ENCODE results near the gene SHISA6.

SHISA6 gene

DNA sequence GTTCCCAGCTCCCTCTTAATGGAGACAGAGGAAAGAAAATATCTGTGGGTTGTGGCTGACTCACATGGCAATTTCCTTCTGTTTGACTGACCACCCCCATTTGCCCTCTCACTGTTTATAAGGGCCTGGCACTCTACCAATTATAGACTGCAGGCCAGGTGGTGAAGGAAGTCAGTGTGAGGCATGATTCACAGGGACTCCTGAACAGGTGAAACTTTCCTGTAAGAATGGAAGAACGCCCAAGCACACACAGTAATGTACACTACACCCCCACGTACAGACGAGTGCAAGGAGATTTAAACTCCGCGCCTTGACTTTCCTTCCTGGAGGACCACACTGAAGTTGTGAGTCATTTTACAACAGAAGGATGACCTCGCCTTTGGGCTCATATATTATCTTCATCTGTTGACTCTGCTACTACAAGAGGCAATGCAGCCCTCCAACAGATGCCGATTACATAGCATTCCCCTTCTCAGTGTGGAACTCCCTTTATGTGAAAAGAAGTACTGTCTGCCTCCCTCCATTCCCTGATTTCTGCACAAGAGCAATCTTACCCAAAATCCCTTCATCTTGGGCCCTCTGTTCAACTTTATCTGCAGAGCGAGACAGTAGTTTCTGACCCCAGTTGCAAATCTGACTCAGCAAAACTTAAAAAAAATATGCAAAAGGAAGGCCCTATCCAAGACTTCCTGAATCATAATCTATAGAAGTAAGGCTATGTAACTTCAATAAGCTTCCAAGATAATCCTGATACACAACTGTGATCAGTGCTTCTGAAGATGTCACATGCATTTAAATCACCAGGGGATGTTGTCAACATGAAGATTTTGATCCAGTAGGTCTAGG is 163.6 kb downstream of the SHISA6 start:
- Histone ChIP-seq H3K9me3 (ENCODE audit: low read length) (peaks cover 3% of the 10 kb centered on the region), H3K27ac (ENCODE audit: low read depth, low read length) (no peak overlapping the region), H3K36me3 (ENCODE audit: insufficient read depth, low read length) (no peaks in the 10 kb centered on the region), H3K27me3 (ENCODE audit: control insufficient read depth in 1 of 2, insufficient read depth in 2 of 2, low read length in 2 of 2) (no peaks in the 10 kb centered on the region), H3K4me3 (ENCODE audit: low read depth in 1 of 2, low read length in 2 of 2) (no peak overlapping the region), H3K4me1 (ENCODE audit: insufficient read depth, low read length) (no peaks in the 10 kb centered on the region), H3K9ac (ENCODE audit: low read length) (no peak overlapping the region)

DNA sequence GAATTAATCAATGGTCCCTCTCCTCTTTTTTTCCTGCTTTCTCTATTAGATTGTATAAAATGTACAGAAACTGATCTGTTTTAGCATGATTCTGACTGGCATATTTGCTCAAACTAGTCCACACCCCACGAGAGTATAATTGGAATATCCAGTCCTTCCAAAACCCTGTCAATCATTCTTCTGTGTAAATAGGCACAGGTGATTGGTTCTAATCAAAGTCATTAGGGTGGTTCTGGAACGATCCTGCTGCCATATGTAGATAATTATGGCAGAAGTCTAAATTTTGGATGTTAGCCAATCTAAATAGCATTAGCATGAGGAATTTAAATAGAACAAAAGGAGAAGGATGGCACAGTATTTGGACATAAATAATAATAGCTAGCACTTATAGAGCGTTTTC is 165.7 kb downstream of the SHISA6 start:
- Histone ChIP-seq H3K9ac (ENCODE audit: low read length) (no peak overlapping the region), H3K4me1 (ENCODE audit: insufficient read depth, low read length) (no peaks in the 10 kb centered on the region), H3K27me3 (ENCODE audit: control insufficient read depth in 1 of 2, insufficient read depth in 2 of 2, low read length in 2 of 2) (no peaks in the 10 kb centered on the region), H3K36me3 (ENCODE audit: insufficient read depth, low read length) (no peaks in the 10 kb centered on the region), H3K9me3 (ENCODE audit: low read length) (peaks cover 3% of the 10 kb centered on the region), H3K4me3 (ENCODE audit: low read depth in 1 of 2, low read length in 2 of 2) (no peak overlapping the region), H3K27ac (ENCODE audit: low read depth, low read length) (no peak overlapping the region)

DNA sequence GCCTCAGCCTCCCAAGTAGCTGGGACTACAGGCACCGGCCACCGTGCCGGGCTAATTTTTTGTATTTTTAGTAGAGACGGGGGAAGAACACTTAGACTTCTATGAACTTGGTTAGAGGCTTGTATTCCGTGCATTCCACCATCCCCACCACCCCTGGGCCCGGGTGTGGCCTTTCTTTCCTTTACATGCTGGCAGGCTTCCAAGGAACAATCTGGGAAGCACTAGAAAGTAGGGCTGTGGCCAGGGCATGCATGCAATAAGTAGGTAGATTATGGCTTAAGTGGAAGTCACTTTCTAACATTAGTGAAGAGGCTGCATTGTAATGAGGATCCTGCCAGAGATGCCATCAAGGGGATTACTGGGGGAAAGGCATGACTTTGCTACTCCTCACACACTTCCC is 171.6 kb downstream of the SHISA6 start:
- no peaks in the 10 kb centered on the region for H3K36me3 ChIP-seq (ENCODE audit: insufficient read depth, low read length)

DNA sequence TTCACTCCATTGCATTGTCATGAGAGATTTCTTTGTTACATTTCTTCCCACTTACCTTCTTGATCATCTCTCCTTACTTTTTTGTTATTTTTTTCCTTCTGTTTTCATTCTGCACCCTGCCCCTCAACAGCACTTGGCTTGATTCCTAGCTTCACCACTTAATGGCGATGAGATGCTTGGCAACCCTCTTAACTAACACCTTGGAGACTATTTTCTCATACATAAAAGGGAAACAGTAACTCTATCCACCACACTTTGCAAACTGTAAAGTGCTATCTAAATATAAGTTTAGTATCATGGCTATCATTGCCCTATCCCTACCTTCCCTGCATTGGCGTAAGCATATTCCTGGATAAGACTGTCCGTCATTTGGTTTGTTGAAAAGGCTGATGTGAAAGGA is 177.3 kb downstream of the SHISA6 start:
- Histone ChIP-seq H3K9me3 (ENCODE audit: low read length) (no peaks in the 10 kb centered on the region), H3K9ac (ENCODE audit: low read length) (no peak overlapping the region), H3K4me3 (ENCODE audit: low read depth in 1 of 2, low read length in 2 of 2) (no peak overlapping the region), H3K36me3 (ENCODE audit: insufficient read depth, low read length) (no peaks in the 10 kb centered on the region), H3K4me1 (ENCODE audit: insufficient read depth, low read length) (no peaks in the 10 kb centered on the region), H3K27me3 (ENCODE audit: control insufficient read depth in 1 of 2, insufficient read depth in 2 of 2, low read length in 2 of 2) (no peaks in the 10 kb centered on the region), H3K27ac (ENCODE audit: low read depth, low read length) (no peak overlapping the region)

More for the DNA sequence above, 171.6 kb downstream of the SHISA6 start:
- H3K9ac ChIP-seq (ENCODE audit: low read length), result no peak overlapping the region
- H3K27me3 ChIP-seq (ENCODE audit: control insufficient read depth in 1 of 2, insufficient read depth in 2 of 2, low read length in 2 of 2), result no peaks in the 10 kb centered on the region
- no peak overlapping the region for H3K4me3 ChIP-seq (ENCODE audit: low read depth in 1 of 2, low read length in 2 of 2)
- H3K27ac ChIP-seq (ENCODE audit: low read depth, low read length), result no peak overlapping the region
- no peaks in the 10 kb centered on the region for H3K4me1 ChIP-seq (ENCODE audit: insufficient read depth, low read length)
- no peaks in the 10 kb centered on the region for H3K9me3 ChIP-seq (ENCODE audit: low read length)

DNA sequence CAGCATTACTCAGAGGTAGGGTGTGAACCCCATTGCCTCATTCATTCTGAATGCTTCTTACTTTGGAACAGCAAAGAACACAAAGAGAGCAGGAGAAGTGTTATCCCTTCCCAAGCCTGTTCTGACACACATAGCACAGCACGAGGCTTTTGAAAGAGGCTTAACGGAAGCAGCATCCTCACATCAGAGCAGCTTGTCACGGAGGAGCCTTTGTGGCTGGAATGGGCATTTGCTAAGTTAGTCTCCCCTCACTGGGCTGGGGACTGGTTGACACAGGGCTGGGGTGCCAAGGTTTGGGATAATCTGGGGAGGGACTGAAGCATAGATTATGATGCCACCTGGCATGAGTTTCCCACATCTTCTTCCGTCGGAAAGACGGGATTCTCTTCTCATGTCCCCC is 189.7 kb downstream of the SHISA6 start:
- Histone ChIP-seq H3K4me3 (ENCODE audit: low read depth in 1 of 2, low read length in 2 of 2) (no peak overlapping the region), H3K9me3 (ENCODE audit: low read length) (no peaks in the 10 kb centered on the region), H3K4me1 (ENCODE audit: insufficient read depth, low read length) (no peaks in the 10 kb centered on the region), H3K9ac (ENCODE audit: low read length) (no peak overlapping the region), H3K27ac (ENCODE audit: low read depth, low read length) (no peak overlapping the region), H3K36me3 (ENCODE audit: insufficient read depth, low read length) (no peaks in the 10 kb centered on the region), H3K27me3 (ENCODE audit: control insufficient read depth in 1 of 2, insufficient read depth in 2 of 2, low read length in 2 of 2) (no peaks in the 10 kb centered on the region)

DNA sequence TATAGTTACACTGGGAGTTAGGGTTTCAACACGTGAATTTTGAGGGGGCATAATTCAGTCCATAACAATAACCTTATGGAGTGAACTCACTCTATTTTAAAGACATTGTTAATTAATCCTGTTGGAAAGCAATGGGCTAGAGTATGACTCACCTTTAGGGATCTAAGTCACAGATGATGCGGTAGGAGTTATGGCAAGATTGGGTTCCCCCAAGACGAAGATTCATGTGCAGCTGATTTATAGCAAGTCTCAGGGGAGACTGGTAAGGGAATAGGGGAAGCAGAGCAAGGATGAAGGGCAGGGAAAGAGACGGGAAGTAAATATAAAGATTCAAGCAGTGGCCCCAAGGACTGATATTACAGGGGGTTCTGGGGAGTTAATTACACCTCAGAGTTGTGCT is 197.7 kb downstream of the SHISA6 start:
- Histone ChIP-seq H3K27me3 (ENCODE audit: control insufficient read depth in 1 of 2, insufficient read depth in 2 of 2, low read length in 2 of 2) (no peaks in the 10 kb centered on the region), H3K9ac (ENCODE audit: low read length) (no peak overlapping the region), H3K36me3 (ENCODE audit: insufficient read depth, low read length) (no peaks in the 10 kb centered on the region), H3K4me3 (ENCODE audit: low read depth in 1 of 2, low read length in 2 of 2) (no peak overlapping the region), H3K4me1 (ENCODE audit: insufficient read depth, low read length) (no peaks in the 10 kb centered on the region), H3K9me3 (ENCODE audit: low read length) (no peaks in the 10 kb centered on the region), H3K27ac (ENCODE audit: low read depth, low read length) (no peak overlapping the region)

DNA sequence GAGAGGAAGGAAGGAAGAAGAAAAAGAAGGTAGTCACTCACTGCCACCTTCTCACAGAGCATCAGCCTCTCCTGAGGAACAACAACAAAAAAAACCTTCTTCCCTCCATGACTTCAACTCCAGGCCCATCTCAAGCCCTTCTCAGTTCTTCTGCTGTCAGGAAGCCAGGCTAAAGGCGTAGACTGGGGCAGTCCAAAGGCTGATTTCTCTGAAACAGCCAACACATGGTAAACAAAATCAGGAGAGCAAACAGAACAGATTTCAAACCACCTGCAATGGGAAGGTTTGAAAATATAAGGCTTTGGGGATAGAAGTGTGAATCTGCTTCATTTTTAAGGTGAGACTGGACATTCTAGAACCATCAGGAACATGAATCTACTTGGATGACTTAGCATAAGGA is 200.0 kb downstream of the SHISA6 start:
- Histone ChIP-seq H3K4me3 (ENCODE audit: low read depth in 1 of 2, low read length in 2 of 2) (no peak overlapping the region), H3K9me3 (ENCODE audit: low read length) (no peaks in the 10 kb centered on the region), H3K4me1 (ENCODE audit: insufficient read depth, low read length) (no peaks in the 10 kb centered on the region), H3K36me3 (ENCODE audit: insufficient read depth, low read length) (no peaks in the 10 kb centered on the region), H3K27ac (ENCODE audit: low read depth, low read length) (no peak overlapping the region), H3K9ac (ENCODE audit: low read length) (no peak overlapping the region), H3K27me3 (ENCODE audit: control insufficient read depth in 1 of 2, insufficient read depth in 2 of 2, low read length in 2 of 2) (no peaks in the 10 kb centered on the region)

DNA sequence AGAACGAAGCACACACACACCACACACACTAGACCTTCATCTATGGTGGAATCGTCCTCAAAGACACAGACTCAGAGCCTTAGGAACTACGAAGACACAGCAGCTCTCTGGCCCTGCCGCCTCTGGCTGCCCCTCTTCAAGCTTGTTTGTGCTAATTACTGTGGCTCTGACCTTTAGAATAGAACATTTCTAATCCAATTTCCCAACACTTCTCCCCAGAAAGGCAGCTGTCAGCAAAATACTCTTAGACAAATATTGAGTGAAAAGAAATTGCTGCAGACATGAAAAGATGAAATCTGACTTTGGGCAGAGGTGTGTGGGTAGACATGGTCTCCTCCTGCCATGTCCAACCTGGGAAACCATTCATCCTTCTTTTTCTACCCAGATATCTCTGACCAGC is 205.3 kb downstream of the SHISA6 start:
- no peak overlapping the region for H3K27ac ChIP-seq (ENCODE audit: low read depth, low read length)
- H3K4me1 ChIP-seq (ENCODE audit: insufficient read depth, low read length), result no peaks in the 10 kb centered on the region
- H3K27me3 ChIP-seq (ENCODE audit: control insufficient read depth in 1 of 2, insufficient read depth in 2 of 2, low read length in 2 of 2), result no peaks in the 10 kb centered on the region
- no peaks in the 10 kb centered on the region for H3K36me3 ChIP-seq (ENCODE audit: insufficient read depth, low read length)
- H3K9ac ChIP-seq (ENCODE audit: low read length), result no peak overlapping the region
- H3K4me3 ChIP-seq (ENCODE audit: low read depth in 1 of 2, low read length in 2 of 2), result no peak overlapping the region
- no peaks in the 10 kb centered on the region for H3K9me3 ChIP-seq (ENCODE audit: low read length)

DNA sequence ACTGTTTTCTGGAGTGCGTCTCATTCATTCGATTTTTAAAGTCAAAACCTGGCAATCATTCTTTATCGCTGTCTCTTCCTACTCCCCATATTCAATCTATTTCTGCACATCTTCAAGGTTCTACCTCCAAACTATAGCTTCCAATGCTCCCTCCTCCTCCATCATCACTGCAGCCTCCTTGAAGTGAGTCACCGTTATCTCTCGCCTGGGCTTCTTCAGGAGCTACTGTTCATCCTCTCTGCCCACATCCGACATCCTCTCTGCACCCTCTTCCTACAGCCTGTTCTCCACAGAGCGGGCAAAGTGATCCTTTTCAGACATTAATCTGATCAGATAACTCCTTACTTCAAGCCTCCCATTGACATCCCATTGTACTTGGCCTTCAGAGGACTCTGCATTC is 213.1 kb downstream of the SHISA6 start:
- Histone ChIP-seq H3K36me3 (ENCODE audit: insufficient read depth, low read length) (no peaks in the 10 kb centered on the region), H3K4me3 (ENCODE audit: low read depth in 1 of 2, low read length in 2 of 2) (no peak overlapping the region), H3K4me1 (ENCODE audit: insufficient read depth, low read length) (no peaks in the 10 kb centered on the region), H3K9me3 (ENCODE audit: low read length) (no peaks in the 10 kb centered on the region), H3K27me3 (ENCODE audit: control insufficient read depth in 1 of 2, insufficient read depth in 2 of 2, low read length in 2 of 2) (no peaks in the 10 kb centered on the region), H3K9ac (ENCODE audit: low read length) (no peak overlapping the region), H3K27ac (ENCODE audit: low read depth, low read length) (no peak overlapping the region)

DNA sequence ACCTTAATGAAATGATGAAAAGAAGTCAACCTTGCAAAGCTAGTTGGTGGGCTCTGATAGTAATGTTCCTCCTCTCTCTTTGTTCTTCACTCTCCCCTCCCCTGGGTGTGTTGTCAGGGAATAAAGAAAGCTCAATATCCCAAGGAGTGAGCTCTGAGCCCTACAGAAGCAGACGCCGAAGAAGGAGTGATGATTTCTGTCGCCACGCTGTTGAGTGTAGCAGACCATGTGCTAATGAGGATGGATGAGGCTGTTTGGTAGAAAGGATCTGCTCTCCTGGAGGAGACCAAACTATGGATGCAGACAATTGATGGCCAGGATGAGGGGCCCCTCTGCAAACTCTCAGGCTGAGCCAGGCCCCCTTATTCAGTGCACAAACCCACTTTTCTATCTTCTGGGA is 217.3 kb downstream of the SHISA6 start:
- Histone ChIP-seq H3K27ac (ENCODE audit: low read depth, low read length) (no peak overlapping the region), H3K9ac (ENCODE audit: low read length) (no peak overlapping the region)

DNA sequence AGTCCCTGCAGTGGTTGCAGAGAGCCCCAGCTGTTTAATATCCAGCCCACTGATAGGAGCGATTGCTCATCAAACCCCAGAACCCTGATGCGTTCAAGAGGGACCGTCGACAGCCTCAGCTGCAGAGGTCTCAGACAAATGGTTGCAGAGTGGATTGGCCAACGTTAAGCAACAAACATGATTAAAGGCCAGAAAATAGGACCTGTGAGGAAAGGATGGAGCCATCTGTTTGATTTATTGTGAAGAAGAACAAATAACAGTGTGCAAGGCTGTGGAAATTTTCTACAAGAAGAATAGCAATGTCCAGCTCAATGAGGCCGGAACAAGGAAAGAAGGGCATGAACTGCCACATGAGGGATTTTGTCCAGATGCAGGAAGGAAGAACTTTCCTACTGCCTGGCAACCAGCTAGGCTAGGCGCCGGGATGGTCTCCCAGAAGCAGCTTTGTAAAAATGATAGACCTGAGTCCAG is 218.9 kb downstream of the SHISA6 start:
- Histone ChIP-seq H3K9me3 (ENCODE audit: low read length) (no peaks in the 10 kb centered on the region), H3K27me3 (ENCODE audit: control insufficient read depth in 1 of 2, insufficient read depth in 2 of 2, low read length in 2 of 2) (no peaks in the 10 kb centered on the region), H3K36me3 (ENCODE audit: insufficient read depth, low read length) (no peaks in the 10 kb centered on the region), H3K9ac (ENCODE audit: low read length) (no peak overlapping the region), H3K27ac (ENCODE audit: low read depth, low read length) (no peak overlapping the region), H3K4me1 (ENCODE audit: insufficient read depth, low read length) (no peaks in the 10 kb centered on the region), H3K4me3 (ENCODE audit: low read depth in 1 of 2, low read length in 2 of 2) (no peak overlapping the region)

More for the DNA sequence above, 217.3 kb downstream of the SHISA6 start:
- H3K4me3 ChIP-seq (ENCODE audit: low read depth in 1 of 2, low read length in 2 of 2), result no peak overlapping the region
- no peaks in the 10 kb centered on the region for H3K27me3 ChIP-seq (ENCODE audit: control insufficient read depth in 1 of 2, insufficient read depth in 2 of 2, low read length in 2 of 2)
- H3K4me1 ChIP-seq (ENCODE audit: insufficient read depth, low read length), result no peaks in the 10 kb centered on the region
- no peaks in the 10 kb centered on the region for H3K9me3 ChIP-seq (ENCODE audit: low read length)
- no peaks in the 10 kb centered on the region for H3K36me3 ChIP-seq (ENCODE audit: insufficient read depth, low read length)

DNA sequence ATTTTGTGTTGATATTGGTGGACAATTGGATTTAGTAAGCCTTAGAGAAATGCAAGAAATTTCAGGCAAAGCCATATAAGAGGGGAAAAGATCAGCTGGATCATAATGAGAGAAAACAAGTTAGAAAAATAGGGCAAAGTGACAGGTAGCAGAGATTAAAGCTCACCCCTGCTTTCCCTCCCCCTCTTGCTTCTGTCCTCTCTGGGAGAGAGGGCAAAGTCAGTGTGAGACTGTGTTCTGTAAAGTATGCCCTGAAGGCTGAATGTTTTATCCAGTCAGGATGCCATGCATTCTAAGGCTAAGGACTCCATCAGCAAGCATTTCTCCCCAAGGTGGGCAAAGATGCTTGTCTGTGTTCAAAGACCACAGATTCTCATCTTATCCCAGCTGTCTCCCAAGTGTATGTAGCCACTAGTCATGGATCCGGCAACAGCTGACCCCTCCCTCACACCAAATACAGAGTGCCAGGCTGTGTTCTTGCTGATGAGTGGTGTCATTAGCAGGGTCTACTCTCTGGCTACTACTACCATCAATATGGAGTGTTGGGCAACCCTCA is 221.1 kb downstream of the SHISA6 start:
- Histone ChIP-seq H3K9ac (ENCODE audit: low read length) (no peak overlapping the region), H3K4me1 (ENCODE audit: insufficient read depth, low read length) (no peaks in the 10 kb centered on the region), H3K4me3 (ENCODE audit: low read depth in 1 of 2, low read length in 2 of 2) (no peak overlapping the region), H3K27ac (ENCODE audit: low read depth, low read length) (no peak overlapping the region), H3K27me3 (ENCODE audit: control insufficient read depth in 1 of 2, insufficient read depth in 2 of 2, low read length in 2 of 2) (no peaks in the 10 kb centered on the region), H3K9me3 (ENCODE audit: low read length) (no peaks in the 10 kb centered on the region), H3K36me3 (ENCODE audit: insufficient read depth, low read length) (no peaks in the 10 kb centered on the region)

All from muscle layer of colon (tissue), 2 donors.